GM12892 (cell line): ENCODE measurements around the gene HUS1B.

Experiments used
- POLR2A ChIP-seq: IDR thresholded peaks from 2 replicates; pipeline ENCODE4 v1.6.1; 2011; ENCODE audit warnings: low read depth, low read length, control low read depth
- POLR2AphosphoS5 ChIP-seq: IDR thresholded peaks from 2 replicates; pipeline ENCODE4 v1.6.1; 2011; ENCODE audit warnings: low read depth, low read length, control low read depth

DNA sequence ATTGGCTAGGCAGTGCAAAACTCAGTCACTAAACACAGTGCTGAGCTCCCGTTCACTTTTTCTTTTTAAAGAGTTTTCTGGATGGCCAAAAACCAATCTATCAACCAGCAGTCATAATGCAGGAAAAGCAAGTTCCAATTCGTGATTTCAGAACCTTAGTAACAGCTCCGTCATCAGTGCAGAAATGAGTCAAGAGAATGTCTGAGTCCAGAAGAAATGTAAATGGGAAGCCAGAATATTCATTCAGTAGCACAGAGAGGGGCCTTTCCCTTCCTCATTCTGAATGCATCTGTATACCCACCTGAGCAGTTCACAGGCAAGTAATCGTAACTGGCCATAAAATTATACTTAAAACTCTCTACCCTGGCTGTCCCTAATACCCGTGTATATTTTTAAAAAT, 20.4 kb downstream of the HUS1B start:
- TF ChIP-seq POLR2A (no peak), POLR2AphosphoS5 (no peak)
